NCI-H1436 treated with DMSO at 0.1 percent for 48 hours (cell line): Measurements from ENCODE around the gene RBFA.

Experiments used
- DNase-seq: peaks from one replicate; lab custom pipeline; 2025; lab: John Stamatoyannopoulos, UW

Gene RBFA

GRCh38 chr18:80074697-80075096, 40.5 kb downstream of the RBFA start:
- DNase-seq = no peak

GRCh38 chr18:80075940-80076339, 41.7 kb downstream of the RBFA start:
- no peak for DNase-seq

- no peak for DNase-seq
These were observed 42.1 kb downstream of the RBFA start for GRCh38 chr18:80076379-80076778.

GRCh38 chr18:80077873-80078272, 43.6 kb downstream of the RBFA start:
- DNase-seq = no peak
